HG02884 (cell line): ENCODE results near the gene TNFRSF12A.

Source experiments
- ATAC-seq: cut with Tn5 transposase; IDR thresholded peaks from one replicate; pipeline ENCODE4 v1.9.1; 2021; ENCODE audit warnings: mild to moderate bottlenecking, moderate library complexity; ENCODE audit not compliant: unreplicated experiment

Gene TNFRSF12A

DNA sequence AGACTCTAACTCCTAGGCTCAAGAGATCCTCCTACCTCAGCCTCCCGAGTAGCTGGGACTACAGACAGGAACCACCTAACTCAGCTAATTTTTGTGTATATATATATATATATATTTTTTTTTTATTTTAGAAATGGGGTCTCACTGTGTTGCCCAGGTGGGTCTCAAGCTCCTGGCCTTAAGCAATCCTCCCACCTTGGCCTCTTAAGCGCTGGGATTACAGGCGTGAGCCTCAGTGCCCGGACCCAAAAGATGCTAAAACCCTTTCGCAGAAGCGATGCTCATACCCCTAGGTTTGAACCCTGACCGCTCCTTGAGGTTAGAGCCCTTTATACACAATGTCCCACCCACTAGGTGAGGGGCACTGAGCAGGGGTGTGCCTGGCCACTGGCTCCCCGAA is 9.7 kb upstream of the TNFRSF12A start:
- no peak for ATAC-seq

DNA sequence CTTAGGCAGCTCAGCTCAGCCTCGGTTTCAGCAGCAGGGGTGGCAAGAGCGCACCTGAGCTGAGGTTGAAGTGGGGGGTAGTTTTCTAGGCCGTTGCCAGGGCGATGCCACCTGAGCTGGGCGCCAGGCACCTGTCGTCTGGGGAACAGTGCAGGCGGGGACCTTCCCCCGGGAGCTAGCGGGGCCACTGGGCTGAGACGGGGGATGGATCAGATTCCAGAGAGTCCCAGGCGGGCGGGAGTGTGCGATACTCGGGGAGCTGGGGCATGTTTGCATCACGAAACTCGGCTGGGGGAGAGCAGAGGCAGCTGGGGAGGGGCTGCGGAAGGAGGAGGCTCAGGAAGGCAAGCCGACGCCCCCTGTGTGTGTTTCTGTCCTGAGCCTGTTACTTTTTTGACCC is 7.9 kb upstream of the TNFRSF12A start:
- no peak for ATAC-seq

DNA sequence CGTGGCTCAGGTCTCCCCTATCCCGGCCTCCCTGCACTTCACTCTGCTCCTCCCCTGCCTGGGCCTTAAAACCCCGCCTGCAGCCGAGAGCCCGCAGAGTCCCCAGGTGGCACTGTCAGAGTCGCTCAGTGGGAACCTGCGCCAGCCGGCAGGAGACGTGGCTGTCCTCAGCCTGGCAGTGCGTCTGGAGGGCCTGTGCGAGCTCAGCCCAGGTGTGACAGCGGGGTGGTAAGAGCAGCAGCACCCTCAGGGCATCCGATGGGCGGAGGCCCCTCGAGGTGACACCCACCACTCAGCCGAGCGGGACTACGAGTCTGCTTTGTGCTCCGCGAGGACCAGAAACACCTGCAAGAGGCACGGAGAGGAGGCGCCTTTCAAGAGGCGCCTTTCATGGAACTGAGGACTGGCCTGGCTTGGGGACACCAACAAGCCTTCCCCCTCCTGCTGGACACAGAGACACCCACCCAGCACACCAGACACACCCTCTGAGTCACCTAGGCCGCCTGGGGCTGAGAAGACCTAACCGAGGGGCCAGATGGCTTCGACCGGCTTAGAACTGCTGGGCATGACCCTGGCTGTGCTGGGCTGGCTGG is 7.2 kb upstream of the TNFRSF12A start, which contains the start of gene CLDN9:
Gene CLDN9 (plus strand): TSS at position 96 of the 593 bp plus-strand sequence. CDS start 440 bp downstream, at position 536.
- ATAC-seq: no peak

DNA sequence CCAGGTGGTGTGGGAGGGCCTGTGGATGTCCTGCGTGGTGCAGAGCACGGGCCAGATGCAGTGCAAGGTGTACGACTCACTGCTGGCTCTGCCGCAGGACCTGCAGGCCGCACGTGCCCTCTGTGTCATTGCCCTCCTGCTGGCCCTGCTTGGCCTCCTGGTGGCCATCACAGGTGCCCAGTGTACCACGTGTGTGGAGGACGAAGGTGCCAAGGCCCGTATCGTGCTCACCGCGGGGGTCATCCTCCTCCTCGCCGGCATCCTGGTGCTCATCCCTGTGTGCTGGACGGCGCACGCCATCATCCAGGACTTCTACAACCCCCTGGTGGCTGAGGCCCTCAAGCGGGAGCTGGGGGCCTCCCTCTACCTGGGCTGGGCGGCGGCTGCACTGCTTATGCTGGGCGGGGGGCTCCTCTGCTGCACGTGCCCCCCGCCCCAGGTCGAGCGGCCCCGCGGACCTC is 6.6 kb upstream of the TNFRSF12A start:
- ATAC-seq: no peak

GRCh38 chr16:3013998-3014690 is 6.0 kb upstream of the TNFRSF12A start:
- no peak for ATAC-seq

DNA sequence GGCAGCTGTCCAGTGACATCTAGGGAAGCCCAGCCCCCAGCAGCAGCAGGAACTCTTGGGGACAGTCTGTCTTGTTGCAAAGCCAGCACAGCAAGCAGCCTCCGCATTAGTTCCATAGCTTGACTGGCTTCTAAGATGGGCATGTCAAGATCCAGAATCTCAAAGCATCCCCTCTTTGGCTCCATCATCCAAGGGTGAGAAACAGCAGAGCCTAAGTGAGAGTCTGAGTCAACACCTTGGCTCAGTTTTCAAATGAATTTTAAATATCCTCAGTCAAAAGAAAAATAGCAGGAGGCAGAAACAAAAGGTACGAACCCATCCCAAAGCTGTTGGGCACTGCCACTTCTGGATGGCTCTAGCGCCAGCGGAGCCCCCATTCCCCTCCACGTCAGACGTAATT is 5.2 kb upstream of the TNFRSF12A start:
- ATAC-seq: no peak

DNA sequence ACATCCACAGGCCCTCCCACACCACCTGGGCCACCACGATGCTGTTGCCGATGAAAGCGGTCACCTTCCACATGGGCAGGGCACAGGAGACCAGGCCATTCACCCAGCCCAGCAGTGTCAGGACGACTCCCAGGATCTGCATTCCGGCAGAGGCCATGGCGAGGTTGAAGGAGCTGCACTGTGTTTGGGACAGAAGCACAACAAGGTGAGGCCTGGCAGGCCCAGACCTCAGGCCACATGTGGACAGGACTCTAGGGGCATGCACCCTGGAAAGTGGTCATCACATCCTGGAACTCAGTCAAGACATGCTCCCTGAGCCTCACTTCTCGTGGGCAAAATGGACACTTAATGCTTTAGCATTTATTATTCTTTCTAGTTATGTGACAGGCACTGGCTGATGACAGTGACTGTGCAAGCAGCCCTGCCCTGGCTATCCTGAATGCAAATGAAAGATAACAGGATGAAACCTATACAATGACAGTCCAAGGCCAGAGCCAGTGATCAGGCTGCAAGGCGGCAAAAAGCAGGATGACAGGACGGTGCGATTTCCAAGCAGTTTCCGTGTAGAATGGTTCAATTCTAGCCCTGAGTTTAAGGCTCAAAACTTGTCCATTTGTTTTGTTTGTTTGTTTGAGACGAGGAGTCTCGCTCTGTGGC is 4.2 kb upstream of the TNFRSF12A start:
- no peak for ATAC-seq

DNA sequence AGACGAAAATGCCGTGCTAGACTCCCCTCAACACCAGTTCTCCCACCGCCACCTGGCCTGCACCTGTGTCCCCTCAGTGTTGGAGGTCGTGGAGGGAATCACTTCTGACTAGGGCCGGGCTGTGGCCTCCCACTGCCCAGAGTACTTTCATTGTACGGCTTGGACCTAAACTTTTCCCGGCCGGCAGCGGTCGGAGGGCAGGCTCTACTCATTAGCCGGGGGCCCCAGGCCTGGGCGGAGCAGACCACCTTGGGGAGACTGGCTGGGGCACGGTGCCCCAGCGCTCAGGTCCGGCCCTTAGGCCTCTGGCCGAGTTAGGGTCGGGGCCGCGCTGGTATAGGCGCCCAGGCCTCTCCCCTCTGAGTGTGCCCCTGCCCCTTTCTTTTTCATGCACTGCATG is 2.8 kb upstream of the TNFRSF12A start:
- ATAC-seq: no peak

DNA sequence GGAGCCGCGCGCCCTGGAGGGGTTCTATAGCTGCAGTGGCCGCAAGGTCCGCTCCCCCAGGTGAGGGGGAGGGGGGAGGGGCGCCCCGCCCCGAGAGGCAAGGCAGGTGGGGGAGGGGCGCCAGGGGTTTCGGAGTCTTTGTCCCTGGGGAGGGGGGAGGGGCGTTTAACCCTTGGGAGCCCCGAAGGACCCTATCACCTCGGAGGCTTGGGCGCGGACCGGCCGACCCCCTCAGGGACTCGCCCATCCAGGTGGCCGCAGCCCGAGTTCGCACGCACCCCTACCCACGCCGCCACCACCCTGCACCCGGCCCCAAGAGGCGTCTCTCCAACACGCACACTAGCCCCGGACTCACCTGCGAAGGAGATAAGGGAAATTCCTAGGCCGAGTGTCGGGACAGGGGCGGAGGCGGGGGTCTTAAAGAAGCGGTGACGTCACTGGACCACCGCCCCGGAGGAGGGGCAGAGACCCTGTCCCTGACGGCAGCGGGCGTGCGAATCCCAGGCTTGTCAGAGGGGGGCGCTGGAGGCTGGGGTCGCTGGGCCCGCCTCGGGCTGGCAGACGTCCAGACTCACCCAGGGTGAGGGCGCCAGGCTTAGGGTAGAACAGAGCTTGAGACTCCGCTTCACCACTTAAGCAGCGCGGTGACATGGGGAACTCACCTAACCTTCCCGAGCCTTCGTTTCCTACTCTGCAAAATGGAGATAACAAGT is 2.2 kb upstream of the TNFRSF12A start, which contains the start of gene CLDN6:
Gene CLDN6 (minus strand): TSS at position 390 of the 713 bp plus-strand sequence. CDS start 2,162 bp downstream, outside the sequence.
- no peak for ATAC-seq

- ATAC-seq: no peak
Observed at GRCh38 chr16:3019594-3020246, 448 bp upstream of the TNFRSF12A start.

DNA sequence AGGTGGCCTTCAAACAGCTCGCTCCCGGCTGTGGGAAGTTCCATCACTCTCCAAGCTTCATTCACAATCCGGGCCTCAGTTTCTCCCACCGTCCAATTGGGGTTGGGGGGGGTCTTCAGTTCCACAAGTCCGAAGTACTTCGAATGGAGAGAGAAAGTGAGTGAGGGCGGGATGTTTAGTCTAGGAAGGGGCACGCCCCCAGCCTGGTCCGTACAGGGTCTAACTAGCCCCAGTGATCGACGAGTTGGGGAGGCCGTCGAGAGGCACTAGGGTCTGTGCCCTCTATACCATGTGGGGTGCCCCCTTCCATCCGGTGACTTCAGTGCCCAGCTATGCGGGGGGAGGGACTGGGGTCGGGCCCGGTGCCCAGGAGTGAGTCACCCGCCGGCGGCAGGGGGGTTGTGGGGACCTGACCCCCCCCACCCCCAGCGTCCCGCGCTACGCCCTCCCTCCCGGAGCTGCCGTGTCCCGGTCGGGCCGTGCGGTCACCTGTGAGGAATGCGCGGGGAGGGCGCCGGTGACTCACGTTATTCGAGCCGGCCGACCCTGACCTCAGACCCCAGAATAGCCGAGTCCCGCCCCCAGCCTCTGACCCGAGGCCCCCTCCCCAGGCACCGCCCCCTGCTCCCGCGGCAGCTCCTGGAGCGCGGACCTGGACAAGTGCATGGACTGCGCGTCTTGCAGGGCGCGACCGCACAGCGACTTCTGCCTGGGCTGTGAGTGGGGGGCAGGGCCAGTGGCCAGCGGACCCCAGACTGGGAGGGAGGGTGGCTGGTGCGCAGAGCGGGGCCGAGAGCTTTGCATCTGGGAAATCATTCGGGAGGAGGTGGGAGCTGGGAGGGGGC is 658 bp downstream of the TNFRSF12A start:
- ATAC-seq: no peak

DNA sequence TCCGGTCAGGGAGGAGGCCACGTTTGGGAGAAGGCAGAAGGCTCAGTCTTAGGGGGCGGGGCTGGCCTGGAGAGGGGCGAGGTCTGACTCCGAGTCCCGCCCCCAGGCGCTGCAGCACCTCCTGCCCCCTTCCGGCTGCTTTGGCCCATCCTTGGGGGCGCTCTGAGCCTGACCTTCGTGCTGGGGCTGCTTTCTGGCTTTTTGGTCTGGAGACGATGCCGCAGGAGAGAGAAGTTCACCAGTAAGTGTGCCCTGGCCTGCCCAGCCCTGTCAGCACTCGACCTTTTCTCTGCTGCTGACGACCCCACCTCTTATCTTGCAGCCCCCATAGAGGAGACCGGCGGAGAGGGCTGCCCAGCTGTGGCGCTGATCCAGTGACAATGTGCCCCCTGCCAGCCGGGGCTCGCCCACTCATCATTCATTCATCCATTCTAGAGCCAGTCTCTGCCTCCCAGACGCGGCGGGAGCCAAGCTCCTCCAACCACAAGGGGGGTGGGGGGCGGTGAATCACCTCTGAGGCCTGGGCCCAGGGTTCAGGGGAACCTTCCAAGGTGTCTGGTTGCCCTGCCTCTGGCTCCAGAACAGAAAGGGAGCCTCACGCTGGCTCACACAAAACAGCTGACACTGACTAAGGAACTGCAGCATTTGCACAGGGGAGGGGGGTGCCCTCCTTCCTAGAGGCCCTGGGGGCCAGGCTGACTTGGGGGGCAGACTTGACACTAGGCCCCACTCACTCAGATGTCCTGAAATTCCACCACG is 1.5 kb downstream of the TNFRSF12A start:
- no peak for ATAC-seq

DNA sequence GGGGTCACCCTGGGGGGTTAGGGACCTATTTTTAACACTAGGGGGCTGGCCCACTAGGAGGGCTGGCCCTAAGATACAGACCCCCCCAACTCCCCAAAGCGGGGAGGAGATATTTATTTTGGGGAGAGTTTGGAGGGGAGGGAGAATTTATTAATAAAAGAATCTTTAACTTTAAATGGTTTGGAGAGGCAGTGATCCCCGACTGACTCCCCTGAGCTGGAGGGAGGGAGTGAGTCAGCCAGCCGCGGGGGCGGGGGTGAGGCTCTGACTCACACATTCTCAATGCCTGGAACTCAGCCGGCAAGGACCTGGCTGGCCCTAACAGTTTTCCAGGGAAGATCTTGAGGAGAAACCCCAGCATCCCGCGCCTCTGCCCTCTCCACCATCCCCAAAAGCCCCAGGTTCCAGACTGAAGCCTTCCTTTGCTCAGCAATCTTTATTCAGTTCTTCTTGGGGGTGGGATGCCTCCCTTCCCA is 2.1 kb downstream of the TNFRSF12A start:
- no peak for ATAC-seq

DNA sequence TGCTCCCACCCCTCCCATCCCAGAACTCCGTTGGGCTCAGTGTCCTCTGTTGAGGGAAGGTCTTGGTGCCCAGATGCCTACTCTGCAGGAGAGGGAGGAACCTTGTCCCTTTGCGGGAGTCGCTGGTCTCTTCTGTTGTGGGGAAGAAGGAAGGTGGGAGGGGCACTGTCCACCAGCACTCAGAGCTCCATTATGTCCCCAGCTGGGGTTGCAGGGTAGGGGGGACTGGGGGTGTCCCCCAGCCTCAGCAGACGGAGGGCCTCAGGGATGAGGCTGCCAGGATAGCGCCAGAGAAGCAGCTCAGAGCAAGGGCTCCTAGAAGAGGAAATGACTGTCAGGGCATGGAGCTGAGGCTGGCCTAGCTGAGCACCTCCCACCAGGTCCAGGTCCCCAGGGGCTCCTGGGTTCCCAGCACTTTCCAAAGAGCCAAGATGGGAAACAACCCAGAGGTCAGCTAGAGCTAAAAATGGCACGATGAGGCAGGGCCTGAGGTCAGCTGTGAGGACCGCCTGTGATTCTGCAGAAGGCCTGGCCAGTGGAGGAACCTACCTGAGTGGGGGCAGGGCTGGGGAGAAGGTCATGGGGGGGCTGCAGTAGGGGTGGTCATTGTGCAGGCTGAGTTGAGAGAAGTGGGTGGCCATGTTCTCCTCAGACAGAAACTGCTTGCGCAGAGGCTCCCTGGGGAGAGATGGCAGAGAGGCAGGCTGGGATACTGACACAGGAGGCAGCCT is 2.7 kb downstream of the TNFRSF12A start:
- ATAC-seq: no peak

- ATAC-seq: no peak
Observed at GRCh38 chr16:3023415-3023668, 3.2 kb downstream of the TNFRSF12A start.

DNA sequence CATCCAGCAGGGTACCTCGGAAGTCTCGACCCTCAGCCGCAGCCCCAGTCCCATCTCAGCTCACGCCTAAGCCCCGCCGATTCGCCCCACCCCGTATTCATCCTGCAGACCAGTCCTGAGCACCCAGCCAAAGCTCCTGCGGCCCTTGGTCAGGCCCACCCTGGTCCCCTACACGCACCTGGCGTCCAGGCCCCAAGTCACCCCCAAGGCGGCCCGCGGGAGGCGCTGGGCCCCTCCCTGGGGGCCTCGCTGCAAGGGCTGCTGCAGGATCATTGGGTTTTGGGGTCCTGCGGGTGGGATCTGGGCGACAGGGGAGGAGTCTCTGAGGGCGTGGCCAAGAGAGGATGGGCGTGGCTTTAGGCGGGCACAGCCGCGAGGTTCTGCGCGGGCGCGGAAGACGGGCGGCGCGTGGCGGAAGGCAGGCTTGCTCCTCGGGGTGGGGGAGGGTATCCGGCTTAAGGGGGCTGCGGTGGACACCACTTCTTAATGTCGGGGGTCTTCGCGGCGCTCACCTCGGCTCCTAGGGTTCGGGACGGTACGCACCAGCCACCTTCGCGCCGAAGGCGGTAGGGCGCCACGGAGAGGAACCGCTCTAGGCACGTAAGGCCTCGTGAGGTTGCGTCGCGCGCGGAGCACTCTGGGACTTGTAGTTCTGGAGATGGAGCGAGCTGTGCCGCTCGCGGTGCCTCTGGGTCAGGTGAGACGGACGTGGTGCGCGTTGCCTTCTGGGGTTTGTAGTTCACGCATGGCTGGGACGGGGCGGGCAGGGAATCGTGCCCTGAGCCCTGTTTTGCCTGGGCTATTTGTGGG is 3.7 kb downstream of the TNFRSF12A start, which contains the start of the genes HCFC1R1 and THOC6:
Gene HCFC1R1 (minus strand): TSS at position 274 of the 810 bp plus-strand sequence. CDS start 1 bp downstream, at position 273.
Gene THOC6 (plus strand): TSS at position 367 of the 810 bp plus-strand sequence. CDS start 292 bp downstream, at position 659.
- ATAC-seq: peak; percentile 75
